ENCODE results near the gene SUFU.

Gene SUFU

DNA sequence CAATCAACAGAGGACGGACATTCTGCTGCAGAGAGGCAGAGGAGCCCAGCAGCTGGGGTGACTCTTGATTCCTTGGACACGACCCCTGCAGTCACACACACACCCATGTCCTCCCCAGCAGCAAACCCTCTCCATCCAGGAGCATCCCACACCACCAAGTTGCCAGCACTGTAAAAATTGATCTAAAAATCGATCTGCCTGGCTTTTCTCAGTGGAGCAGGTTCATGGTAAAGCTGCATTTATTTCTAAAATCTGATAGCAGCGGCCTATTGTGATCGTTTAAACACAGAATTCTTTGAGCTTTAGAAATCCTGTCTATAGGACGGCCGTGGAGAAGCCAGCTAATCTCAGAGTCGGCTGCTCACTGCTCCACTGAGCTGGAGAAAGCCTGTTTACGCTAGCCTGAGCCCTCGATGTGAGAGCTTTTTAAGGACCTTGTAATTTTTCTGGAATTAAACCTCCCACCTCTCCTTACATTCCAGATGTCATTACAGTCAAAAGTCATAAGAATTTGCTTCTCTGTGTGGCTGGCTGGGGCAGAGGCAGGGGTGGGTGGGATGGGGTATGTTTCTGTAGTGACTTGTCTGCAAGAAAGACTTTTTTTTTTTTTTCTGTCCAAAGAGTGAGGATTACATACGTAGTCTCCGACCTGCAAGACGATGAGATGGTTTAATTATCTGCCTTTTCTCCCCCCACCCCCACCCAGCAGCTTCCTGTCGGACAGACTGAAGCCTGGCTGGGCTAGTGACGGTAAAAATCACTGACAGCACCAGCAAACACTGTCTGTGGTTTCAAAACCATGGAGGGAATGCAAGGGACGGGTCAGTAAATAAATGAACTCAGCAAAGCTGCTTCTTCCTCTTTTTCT lies 172.1 kb downstream of the SUFU start:
- Histone ChIP-seq H3K79me2 (ENCODE audit: insufficient read depth, low read depth) (no peaks in the 10 kb centered on the region), H3K27ac (0 out of 2 replicates have a peak overlapping the region, but pooled peaks have one; percentile 11), H3K4me2 (peak overlapping the region; percentile 48; the same call in 1 of the 2 replicates), H3K4me1 (ENCODE audit: low read depth, poor library complexity, severe bottlenecking) (peaks cover 61% of the 10 kb centered on the region), H3K9ac (no peak overlapping the region), H4K20me1 (ENCODE audit: insufficient read depth) (no peaks in the 10 kb centered on the region), H3K4me3 (IDR thresholded peaks at IDR 0.05; ENCODE audit: insufficient read depth, low read depth, low read length) (no peak overlapping the region), H3K36me3 (ENCODE audit: insufficient read depth) (no peaks in the 10 kb centered on the region), H3K27me3 (ENCODE audit: insufficient read depth, low read depth) (no peaks in the 10 kb centered on the region), H2AFZ (ENCODE audit: low read depth) (no peak overlapping the region)
- no peak for TF ChIP-seq CTCF (conservative IDR thresholded peaks at IDR 0.05; ENCODE audit: low read depth, low read length)

GRCh38 chr10:102676534-102677315 lies 173.0 kb downstream of the SUFU start:
- Histone ChIP-seq H3K4me3 (IDR thresholded peaks at IDR 0.05; ENCODE audit: insufficient read depth, low read depth, low read length) (no peak overlapping the region), H2AFZ (ENCODE audit: low read depth) (no peak overlapping the region), H3K9ac (no peak overlapping the region), H3K36me3 (ENCODE audit: insufficient read depth) (no peaks in the 10 kb centered on the region), H4K20me1 (ENCODE audit: insufficient read depth) (no peaks in the 10 kb centered on the region), H3K79me2 (ENCODE audit: insufficient read depth, low read depth) (no peaks in the 10 kb centered on the region), H3K4me1 (ENCODE audit: low read depth, poor library complexity, severe bottlenecking) (peaks cover 69% of the 10 kb centered on the region), H3K27me3 (ENCODE audit: insufficient read depth, low read depth) (no peaks in the 10 kb centered on the region), H3K27ac (0 out of 2 replicates have a peak overlapping the region, but pooled peaks have one; percentile 11), H3K4me2 (peak overlapping the region; percentile 48; the same call in 1 of the 2 replicates)
- TF ChIP-seq CTCF (conservative IDR thresholded peaks at IDR 0.05; ENCODE audit: low read depth, low read length): no peak

- Histone ChIP-seq H2AFZ (ENCODE audit: low read depth) (no peak overlapping the region), H3K9ac (no peak overlapping the region), H3K79me2 (ENCODE audit: insufficient read depth, low read depth) (no peaks in the 10 kb centered on the region), H3K4me2 (no peak overlapping the region), H3K27ac (no peak overlapping the region), H3K4me1 (ENCODE audit: low read depth, poor library complexity, severe bottlenecking) (peaks cover 77% of the 10 kb centered on the region), H3K4me3 (IDR thresholded peaks at IDR 0.05; ENCODE audit: insufficient read depth, low read depth, low read length) (no peak overlapping the region), H3K27me3 (ENCODE audit: insufficient read depth, low read depth) (no peaks in the 10 kb centered on the region), H3K36me3 (ENCODE audit: insufficient read depth) (no peaks in the 10 kb centered on the region), H4K20me1 (ENCODE audit: insufficient read depth) (no peaks in the 10 kb centered on the region)
- TF ChIP-seq CTCF (conservative IDR thresholded peaks at IDR 0.05; ENCODE audit: low read depth, low read length): no peak
These were observed 173.7 kb downstream of the SUFU start for GRCh38 chr10:102677331-102678067.

DNA sequence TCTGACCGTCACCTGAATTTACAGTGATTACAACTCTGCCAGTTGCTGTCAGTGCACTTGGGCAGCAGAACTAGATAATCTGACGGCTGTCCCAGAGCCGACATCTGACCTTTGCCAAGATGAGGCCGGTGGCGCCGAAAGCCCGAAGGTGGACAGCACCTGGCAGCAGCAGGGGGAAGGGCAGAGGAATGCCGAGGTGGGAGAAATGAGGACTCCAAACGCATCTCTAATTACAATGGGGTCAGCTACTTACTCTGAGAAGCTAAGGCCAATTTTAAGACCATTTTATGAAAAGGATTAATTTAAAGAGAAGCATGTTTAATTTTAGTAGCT lies 174.3 kb downstream of the SUFU start:
- TF ChIP-seq CTCF (conservative IDR thresholded peaks at IDR 0.05; ENCODE audit: low read depth, low read length): no peak
- Histone ChIP-seq H3K27ac (no peak overlapping the region), H4K20me1 (ENCODE audit: insufficient read depth) (no peaks in the 10 kb centered on the region), H3K27me3 (ENCODE audit: insufficient read depth, low read depth) (no peaks in the 10 kb centered on the region), H3K4me2 (no peak overlapping the region), H3K4me3 (IDR thresholded peaks at IDR 0.05; ENCODE audit: insufficient read depth, low read depth, low read length) (no peak overlapping the region), H3K79me2 (ENCODE audit: insufficient read depth, low read depth) (no peaks in the 10 kb centered on the region), H3K4me1 (ENCODE audit: low read depth, poor library complexity, severe bottlenecking) (peaks cover 82% of the 10 kb centered on the region), H3K9ac (no peak overlapping the region), H3K36me3 (ENCODE audit: insufficient read depth) (no peaks in the 10 kb centered on the region), H2AFZ (ENCODE audit: low read depth) (no peak overlapping the region)
